GM12891 (cell line): ENCODE results near the gene GHRHR.

ENCODE experiments used
- PAX5 ChIP-seq: IDR thresholded peaks from 2 replicates; pipeline ENCODE4 v1.6.1; 2011; ENCODE audit warnings: low read length, moderate library complexity, mild to moderate bottlenecking; ENCODE audit not compliant: insufficient read depth, severe bottlenecking
- POLR2A ChIP-seq: IDR thresholded peaks from 2 replicates; pipeline ENCODE4 v1.6.1; 2011; ENCODE audit warnings: low read depth, low read length, control low read depth
- POLR2AphosphoS5 ChIP-seq: IDR thresholded peaks from 2 replicates; pipeline ENCODE4 v1.6.1; 2011; ENCODE audit warnings: low read depth, low read length, control low read depth
- POU2F2 ChIP-seq: IDR thresholded peaks from 2 replicates; pipeline ENCODE4 v1.6.1; 2011; ENCODE audit warnings: low read depth, mild to moderate bottlenecking, control low read depth, low read length, moderate library complexity
- SPI1 ChIP-seq: IDR thresholded peaks from 2 replicates; pipeline ENCODE4 v1.6.1; 2011; ENCODE audit warnings: low read depth, low read length, control low read depth
- TAF1 ChIP-seq: IDR thresholded peaks from 2 replicates; pipeline ENCODE4 v1.6.1; 2011; ENCODE audit warnings: low read depth, low read length, control low read depth

DNA sequence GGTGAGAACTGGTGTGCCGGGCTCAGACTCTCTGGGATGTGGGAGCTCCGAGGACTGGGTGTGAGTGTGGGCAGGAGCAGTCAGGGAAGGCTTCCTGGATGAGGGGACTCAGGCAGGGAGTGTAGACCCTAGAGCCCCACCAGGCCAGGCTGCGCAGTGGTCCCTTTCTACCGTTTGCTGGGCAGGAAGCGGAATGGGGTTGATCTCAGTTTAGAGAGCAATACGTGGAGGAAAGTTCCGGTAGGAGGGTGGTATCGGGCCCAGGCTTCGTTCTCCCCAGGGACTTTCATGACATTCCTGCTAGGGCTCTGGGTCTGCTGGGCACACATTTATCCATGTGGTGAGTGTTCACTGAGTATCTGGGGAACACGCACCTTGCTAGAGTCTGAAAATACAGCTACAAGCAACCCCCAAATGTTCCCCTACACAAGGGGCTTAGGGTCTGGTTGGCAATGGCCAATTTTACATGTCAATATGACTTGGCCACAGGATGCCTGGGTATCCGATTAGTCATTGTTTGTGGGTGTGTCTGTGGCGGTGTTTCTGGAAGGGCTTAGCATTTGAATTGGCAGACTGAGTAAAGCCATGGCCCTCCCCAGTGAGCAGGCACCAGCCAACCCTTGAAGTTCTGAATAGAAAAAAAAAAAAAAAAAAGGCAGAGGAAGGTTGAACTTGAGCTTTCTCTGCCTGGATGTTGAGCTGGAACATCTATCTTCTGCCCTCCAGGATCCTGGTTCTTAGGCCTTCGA lies 20.8 kb downstream of the GHRHR start:
- no peak for TF ChIP-seq POLR2A
- no peak for TF ChIP-seq POLR2AphosphoS5
- no peak for TF ChIP-seq TAF1
- TF ChIP-seq SPI1: no peak
- TF ChIP-seq POU2F2: no peak
- TF ChIP-seq PAX5: no peak
